ENCODE results near the gene ESR2.

ESR2 gene

GRCh38 chr14:64091217-64091616, 203.0 kb downstream of the ESR2 start:
- H3K4me1 Mint-ChIP-seq (ENCODE audit: low read depth): peaks cover 7% of the 10 kb centered on the region
- H3K9me3 Mint-ChIP-seq: no peaks in the 10 kb centered on the region
- no peak overlapping the region for H3K27ac Mint-ChIP-seq
- peaks cover 18% of the 10 kb centered on the region for H3K36me3 Mint-ChIP-seq (ENCODE audit: low read depth)
- H3K4me3 Mint-ChIP-seq: no peak overlapping the region
- no peaks in the 10 kb centered on the region for H3K27me3 Mint-ChIP-seq

GRCh38 chr14:64089920-64090319, 204.3 kb downstream of the ESR2 start:
- H3K9me3 Mint-ChIP-seq: no peaks in the 10 kb centered on the region
- H3K27me3 Mint-ChIP-seq: no peaks in the 10 kb centered on the region
- H3K36me3 Mint-ChIP-seq (ENCODE audit: low read depth): peaks cover 25% of the 10 kb centered on the region
- H3K4me3 Mint-ChIP-seq: no peak overlapping the region
- H3K4me1 Mint-ChIP-seq (ENCODE audit: low read depth): no peaks in the 10 kb centered on the region
- H3K27ac Mint-ChIP-seq: no peak overlapping the region

- no peaks in the 10 kb centered on the region for H3K4me1 Mint-ChIP-seq (ENCODE audit: low read depth)
- no peak overlapping the region for H3K27ac Mint-ChIP-seq
- no peaks in the 10 kb centered on the region for H3K27me3 Mint-ChIP-seq
- H3K4me3 Mint-ChIP-seq: no peak overlapping the region
- peaks cover 29% of the 10 kb centered on the region for H3K36me3 Mint-ChIP-seq (ENCODE audit: low read depth)
- no peaks in the 10 kb centered on the region for H3K9me3 Mint-ChIP-seq
Observed at GRCh38 chr14:64088647-64088964, 205.6 kb downstream of the ESR2 start.

GRCh38 chr14:64082837-64083236, 211.3 kb downstream of the ESR2 start:
- peaks cover 37% of the 10 kb centered on the region for H3K36me3 Mint-ChIP-seq (ENCODE audit: low read depth)
- H3K27ac Mint-ChIP-seq: no peak overlapping the region

GRCh38 chr14:64081174-64081746, 212.9 kb downstream of the ESR2 start:
- H3K9me3 Mint-ChIP-seq: no peaks in the 10 kb centered on the region

More at GRCh38 chr14:64082837-64083236, 211.3 kb downstream of the ESR2 start:
- H3K9me3 Mint-ChIP-seq: no peaks in the 10 kb centered on the region
- no peaks in the 10 kb centered on the region for H3K4me1 Mint-ChIP-seq (ENCODE audit: low read depth)
- no peak overlapping the region for H3K4me3 Mint-ChIP-seq
- H3K27me3 Mint-ChIP-seq: no peaks in the 10 kb centered on the region

GRCh38 chr14:64080452-64080851, 213.7 kb downstream of the ESR2 start:
- H3K27me3 Mint-ChIP-seq: no peaks in the 10 kb centered on the region
- peaks cover 29% of the 10 kb centered on the region for H3K36me3 Mint-ChIP-seq (ENCODE audit: low read depth)
- H3K4me1 Mint-ChIP-seq (ENCODE audit: low read depth): no peaks in the 10 kb centered on the region
- H3K9me3 Mint-ChIP-seq: no peaks in the 10 kb centered on the region
- H3K4me3 Mint-ChIP-seq: no peak overlapping the region
- H3K27ac Mint-ChIP-seq: no peak overlapping the region

More at GRCh38 chr14:64081174-64081746, 212.9 kb downstream of the ESR2 start:
- Mint-ChIP-seq H3K27ac (no peak overlapping the region), H3K4me1 (ENCODE audit: low read depth) (no peaks in the 10 kb centered on the region), H3K4me3 (no peak overlapping the region), H3K36me3 (ENCODE audit: low read depth) (peaks cover 37% of the 10 kb centered on the region), H3K27me3 (no peaks in the 10 kb centered on the region)

- Mint-ChIP-seq H3K4me1 (ENCODE audit: low read depth) (no peaks in the 10 kb centered on the region), H3K36me3 (ENCODE audit: low read depth) (peaks cover 30% of the 10 kb centered on the region), H3K9me3 (no peaks in the 10 kb centered on the region), H3K4me3 (no peak overlapping the region), H3K27ac (no peak overlapping the region), H3K27me3 (no peaks in the 10 kb centered on the region)
Observed at GRCh38 chr14:64075613-64076005, 218.6 kb downstream of the ESR2 start.

- H3K27ac Mint-ChIP-seq: no peak overlapping the region
- H3K36me3 Mint-ChIP-seq (ENCODE audit: low read depth): peaks cover 25% of the 10 kb centered on the region
- H3K27me3 Mint-ChIP-seq: no peaks in the 10 kb centered on the region
- no peak overlapping the region for H3K4me3 Mint-ChIP-seq
- no peaks in the 10 kb centered on the region for H3K9me3 Mint-ChIP-seq
- no peaks in the 10 kb centered on the region for H3K4me1 Mint-ChIP-seq (ENCODE audit: low read depth)
Observed at GRCh38 chr14:64074961-64075612, 219.1 kb downstream of the ESR2 start.

- no peak overlapping the region for H3K27ac Mint-ChIP-seq
- peaks cover 10% of the 10 kb centered on the region for H3K36me3 Mint-ChIP-seq (ENCODE audit: low read depth)
- H3K9me3 Mint-ChIP-seq: no peaks in the 10 kb centered on the region
- H3K4me1 Mint-ChIP-seq (ENCODE audit: low read depth): no peaks in the 10 kb centered on the region
- H3K4me3 Mint-ChIP-seq: no peak overlapping the region
- H3K27me3 Mint-ChIP-seq: no peaks in the 10 kb centered on the region
Observed at GRCh38 chr14:64069634-64070359, 224.4 kb downstream of the ESR2 start.

- H3K9me3 Mint-ChIP-seq: no peaks in the 10 kb centered on the region
- H3K4me1 Mint-ChIP-seq (ENCODE audit: low read depth): no peaks in the 10 kb centered on the region
- H3K27ac Mint-ChIP-seq: no peak overlapping the region
- no peaks in the 10 kb centered on the region for H3K27me3 Mint-ChIP-seq
- no peak overlapping the region for H3K4me3 Mint-ChIP-seq
- peaks cover 8% of the 10 kb centered on the region for H3K36me3 Mint-ChIP-seq (ENCODE audit: low read depth)
Observed at GRCh38 chr14:64064447-64064846, 229.7 kb downstream of the ESR2 start.

- no peaks in the 10 kb centered on the region for H3K9me3 Mint-ChIP-seq
- peaks cover 14% of the 10 kb centered on the region for H3K36me3 Mint-ChIP-seq (ENCODE audit: low read depth)
- H3K4me1 Mint-ChIP-seq (ENCODE audit: low read depth): no peaks in the 10 kb centered on the region
- H3K4me3 Mint-ChIP-seq: no peak overlapping the region
- H3K27me3 Mint-ChIP-seq: no peaks in the 10 kb centered on the region
- H3K27ac Mint-ChIP-seq: no peak overlapping the region
Observed at GRCh38 chr14:64062381-64063115, 231.6 kb downstream of the ESR2 start.

- no peak overlapping the region for H3K4me3 Mint-ChIP-seq
- H3K9me3 Mint-ChIP-seq: no peaks in the 10 kb centered on the region
- H3K27me3 Mint-ChIP-seq: no peaks in the 10 kb centered on the region
- peaks cover 20% of the 10 kb centered on the region for H3K36me3 Mint-ChIP-seq (ENCODE audit: low read depth)
- H3K27ac Mint-ChIP-seq: no peak overlapping the region
- H3K4me1 Mint-ChIP-seq (ENCODE audit: low read depth): no peaks in the 10 kb centered on the region
Observed at GRCh38 chr14:64061706-64062105, 232.5 kb downstream of the ESR2 start.

GRCh38 chr14:64061115-64061514, 233.1 kb downstream of the ESR2 start:
- no peaks in the 10 kb centered on the region for H3K9me3 Mint-ChIP-seq
- H3K4me3 Mint-ChIP-seq: no peak overlapping the region
- no peaks in the 10 kb centered on the region for H3K27me3 Mint-ChIP-seq
- no peak overlapping the region for H3K27ac Mint-ChIP-seq
- H3K4me1 Mint-ChIP-seq (ENCODE audit: low read depth): no peaks in the 10 kb centered on the region
- H3K36me3 Mint-ChIP-seq (ENCODE audit: low read depth): peaks cover 20% of the 10 kb centered on the region

- peaks cover 20% of the 10 kb centered on the region for H3K36me3 Mint-ChIP-seq (ENCODE audit: low read depth)
- H3K4me1 Mint-ChIP-seq (ENCODE audit: low read depth): no peaks in the 10 kb centered on the region
- no peaks in the 10 kb centered on the region for H3K9me3 Mint-ChIP-seq
- no peak overlapping the region for H3K27ac Mint-ChIP-seq
- H3K27me3 Mint-ChIP-seq: no peaks in the 10 kb centered on the region
- H3K4me3 Mint-ChIP-seq: no peak overlapping the region
Observed at GRCh38 chr14:64060648-64061096, 233.5 kb downstream of the ESR2 start.

- H3K4me3 Mint-ChIP-seq: no peak overlapping the region
- H3K9me3 Mint-ChIP-seq: no peaks in the 10 kb centered on the region
- H3K4me1 Mint-ChIP-seq (ENCODE audit: low read depth): no peaks in the 10 kb centered on the region
- H3K36me3 Mint-ChIP-seq (ENCODE audit: low read depth): peaks cover 20% of the 10 kb centered on the region
- H3K27me3 Mint-ChIP-seq: no peaks in the 10 kb centered on the region
- H3K27ac Mint-ChIP-seq: no peak overlapping the region
Observed at GRCh38 chr14:64060199-64060545, 234.0 kb downstream of the ESR2 start.
